Measurements from ENCODE around the gene EDEM3.
"Not testable (repeated sequence)": the region's sequence is repeated elsewhere in the genome, so short reads cannot be mapped to it uniquely, and the experiment has no call there.

EDEM3 gene

DNA sequence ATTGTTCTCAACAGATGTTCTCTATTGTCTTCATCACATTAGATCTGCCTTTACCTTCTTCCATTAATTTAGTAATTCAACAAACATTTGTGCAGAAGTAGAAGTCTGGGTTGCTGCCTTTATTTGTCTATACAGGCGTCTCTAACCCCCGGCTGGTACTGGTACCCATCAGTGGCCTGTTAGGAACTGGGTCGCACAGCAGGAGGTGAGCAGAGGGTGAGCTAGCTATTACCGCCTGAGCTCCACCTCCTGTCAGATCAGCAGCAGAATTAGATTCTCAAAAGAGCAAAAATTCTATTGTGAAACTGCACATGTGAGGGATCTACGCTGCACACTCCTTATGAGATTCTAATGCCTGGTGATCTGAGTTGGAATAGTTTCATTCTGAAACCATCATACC lies 12.9 kb upstream of the EDEM3 start:
- peak; percentile 51 for DNase-seq

DNA sequence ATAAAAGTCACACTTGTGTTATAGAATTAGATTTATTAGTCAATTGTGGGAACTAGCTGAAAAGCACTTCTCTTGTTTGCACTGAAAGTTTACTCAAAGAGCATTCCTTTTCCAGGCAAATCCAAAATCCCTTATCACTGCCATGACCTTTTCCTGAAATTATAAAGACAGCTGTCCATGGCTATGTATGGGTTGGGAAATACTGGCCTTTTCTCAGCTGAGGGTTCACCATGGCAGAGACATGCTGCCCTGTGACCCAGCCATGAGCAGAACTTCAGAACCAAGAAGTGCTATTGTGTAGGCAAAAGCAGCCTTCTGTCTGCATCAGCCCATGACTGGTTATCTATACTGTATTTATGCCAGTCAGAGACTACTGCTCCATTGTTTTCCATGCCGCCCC lies 9.8 kb upstream of the EDEM3 start:
- no peak for DNase-seq

DNA sequence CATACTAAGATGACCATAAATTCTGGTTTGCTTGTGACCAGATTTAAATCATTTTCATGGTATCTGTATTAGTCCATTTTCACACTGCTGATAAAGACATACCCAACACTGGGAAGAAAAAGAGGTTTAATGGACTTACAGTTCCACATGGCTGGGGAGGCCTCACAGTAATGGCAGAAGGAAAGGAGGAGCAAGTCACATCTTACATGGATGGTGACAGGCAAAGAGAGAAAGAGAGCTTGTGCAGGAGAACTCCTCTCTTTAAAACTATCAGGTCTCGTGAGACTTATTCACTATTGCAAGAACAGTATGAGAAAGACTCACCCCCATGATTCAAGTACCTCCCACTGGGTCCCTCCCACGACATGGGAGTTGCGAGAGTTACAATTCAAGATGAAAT lies 8.9 kb upstream of the EDEM3 start:
- DNase-seq, result not testable (repeated sequence)

DNA sequence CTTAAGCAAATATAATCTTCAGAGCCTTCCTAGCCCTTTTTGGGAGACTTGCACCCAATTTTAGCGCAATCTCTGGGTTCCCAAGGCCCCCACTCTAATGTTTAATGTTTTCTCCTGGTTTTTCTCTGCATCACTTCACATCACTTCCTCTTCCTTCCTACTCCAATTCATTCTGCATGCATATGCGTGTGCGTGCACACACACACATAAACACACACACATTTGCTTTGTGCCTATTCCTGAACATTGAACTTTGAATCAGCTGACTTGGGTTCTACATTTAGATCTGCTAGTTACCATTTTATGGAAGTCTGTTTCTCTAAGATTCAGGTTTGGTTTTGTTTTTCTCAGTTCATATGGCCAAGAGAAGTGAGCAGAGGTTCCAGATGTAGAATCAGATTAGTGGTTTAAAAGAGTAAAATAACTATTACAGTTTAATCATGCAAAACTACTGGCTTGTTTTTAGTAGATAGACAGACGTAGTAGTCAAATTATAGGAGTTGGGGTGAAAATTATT lies 7.4 kb upstream of the EDEM3 start:
- DNase-seq, result no peak

DNA sequence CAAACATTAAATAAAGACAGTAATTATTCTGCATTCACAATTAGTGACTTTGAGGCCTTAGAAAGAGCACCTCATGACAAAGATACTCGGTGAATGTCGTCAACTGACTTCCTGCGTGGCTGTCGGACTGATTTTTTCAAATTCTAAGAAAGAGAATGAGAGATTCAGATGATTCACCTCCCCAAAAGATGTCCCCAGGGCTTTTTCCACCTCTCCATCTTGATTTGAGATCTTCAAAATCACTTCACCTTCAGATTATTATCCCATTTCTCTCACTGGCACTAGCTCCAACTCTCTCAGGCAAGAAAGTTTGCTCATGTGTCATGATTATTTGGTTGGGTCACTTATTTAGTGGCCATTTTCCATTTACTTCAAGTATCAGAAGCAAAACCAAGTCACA lies 5.0 kb upstream of the EDEM3 start:
- DNase-seq, result no peak

DNA sequence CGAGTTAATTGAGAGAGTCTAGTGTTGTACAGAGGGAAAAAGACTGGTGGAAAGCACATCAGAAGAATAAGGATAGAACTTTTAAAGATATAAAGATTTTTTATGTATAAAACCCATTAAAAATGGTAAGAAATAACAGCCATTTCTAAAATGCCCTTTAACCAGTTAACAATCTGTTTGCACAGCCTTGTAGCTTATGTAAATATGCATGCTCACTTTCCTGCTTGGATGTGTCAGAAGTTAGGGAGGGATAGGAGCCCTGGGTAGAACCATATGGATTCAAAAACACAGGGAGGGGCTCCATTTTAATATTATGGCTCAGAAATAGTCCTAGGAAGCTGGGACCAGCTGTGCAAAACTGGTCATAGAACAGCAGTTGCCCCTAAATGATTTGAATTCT lies 4.5 kb upstream of the EDEM3 start:
- no peak for DNase-seq

DNA sequence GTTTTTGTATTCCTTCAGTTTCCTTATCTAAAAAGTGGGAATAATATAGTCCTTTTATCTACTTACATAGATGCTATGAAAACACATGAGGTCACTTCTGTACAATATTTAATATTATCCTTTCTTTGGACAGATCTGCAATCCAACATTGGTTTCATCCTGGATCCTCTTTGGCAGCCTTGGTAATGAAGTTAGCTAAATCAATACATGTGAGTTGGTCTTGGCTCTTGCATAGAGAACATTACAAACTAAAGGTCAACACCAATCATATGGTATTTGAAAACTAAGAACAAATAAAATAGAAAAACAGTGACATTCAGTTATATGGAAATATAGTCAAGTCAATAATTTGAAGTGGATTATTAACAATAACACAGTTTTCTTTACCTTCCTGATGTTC lies 3.2 kb upstream of the EDEM3 start:
- no peak for DNase-seq

DNA sequence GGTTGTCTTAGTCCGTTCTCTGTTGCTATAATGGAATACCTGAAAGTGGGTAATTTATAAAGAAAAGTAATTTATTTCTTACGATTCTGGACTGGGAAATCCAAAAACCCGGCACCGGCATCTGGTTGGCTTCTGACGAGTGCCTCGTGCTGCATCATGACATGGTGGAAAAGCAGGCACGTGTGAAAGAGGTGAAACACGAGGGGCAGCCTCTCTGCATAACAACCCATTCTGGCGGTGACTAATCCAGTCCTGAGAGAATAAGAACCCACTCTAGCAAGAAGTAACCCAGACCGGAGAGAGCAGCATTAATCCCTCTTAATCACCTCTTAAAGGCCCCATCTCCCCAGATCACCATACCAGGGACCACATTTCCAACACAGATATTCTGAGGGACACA lies 2.7 kb upstream of the EDEM3 start:
- DNase-seq, result no peak

DNA sequence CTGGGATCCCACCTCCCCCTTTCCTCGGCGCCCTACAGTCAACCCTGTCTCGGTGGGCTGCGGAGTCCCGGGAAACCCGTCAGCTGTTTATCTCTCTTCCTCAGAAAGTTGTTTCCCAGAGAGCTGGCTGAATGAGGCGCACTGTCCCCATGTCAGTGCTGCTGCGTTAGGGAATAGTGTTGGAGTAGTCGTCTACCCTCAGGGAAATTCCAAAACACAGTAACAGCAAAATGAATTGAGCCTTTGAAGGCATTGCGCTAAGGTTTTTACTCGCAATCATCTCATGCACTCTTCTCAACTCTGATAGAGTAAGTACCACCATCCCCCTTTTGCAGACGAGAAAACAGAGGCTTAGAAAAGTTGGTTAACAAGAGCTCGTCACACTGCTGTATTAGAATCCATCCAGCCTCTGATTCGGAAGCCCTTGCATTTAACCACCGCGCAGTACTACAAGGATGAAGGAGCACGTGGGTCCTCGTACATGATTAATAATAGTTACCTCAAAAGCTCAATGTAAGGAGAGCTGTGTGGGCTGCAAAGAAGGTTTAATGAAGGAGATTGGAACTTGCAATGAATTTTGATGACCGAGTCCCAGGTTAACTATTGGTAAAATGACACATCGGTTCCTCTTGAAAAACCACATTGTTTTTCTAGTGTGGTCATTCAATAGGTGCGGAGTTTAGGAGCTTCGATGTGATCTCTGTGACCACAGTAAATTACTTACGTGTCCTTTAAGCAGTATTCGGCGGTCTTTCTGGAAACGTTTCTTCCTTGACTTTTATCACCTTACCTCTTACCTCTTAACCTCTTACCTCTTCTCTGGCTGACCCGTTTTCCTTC lies 788 bp upstream of the EDEM3 start:
- no peak for DNase-seq

DNA sequence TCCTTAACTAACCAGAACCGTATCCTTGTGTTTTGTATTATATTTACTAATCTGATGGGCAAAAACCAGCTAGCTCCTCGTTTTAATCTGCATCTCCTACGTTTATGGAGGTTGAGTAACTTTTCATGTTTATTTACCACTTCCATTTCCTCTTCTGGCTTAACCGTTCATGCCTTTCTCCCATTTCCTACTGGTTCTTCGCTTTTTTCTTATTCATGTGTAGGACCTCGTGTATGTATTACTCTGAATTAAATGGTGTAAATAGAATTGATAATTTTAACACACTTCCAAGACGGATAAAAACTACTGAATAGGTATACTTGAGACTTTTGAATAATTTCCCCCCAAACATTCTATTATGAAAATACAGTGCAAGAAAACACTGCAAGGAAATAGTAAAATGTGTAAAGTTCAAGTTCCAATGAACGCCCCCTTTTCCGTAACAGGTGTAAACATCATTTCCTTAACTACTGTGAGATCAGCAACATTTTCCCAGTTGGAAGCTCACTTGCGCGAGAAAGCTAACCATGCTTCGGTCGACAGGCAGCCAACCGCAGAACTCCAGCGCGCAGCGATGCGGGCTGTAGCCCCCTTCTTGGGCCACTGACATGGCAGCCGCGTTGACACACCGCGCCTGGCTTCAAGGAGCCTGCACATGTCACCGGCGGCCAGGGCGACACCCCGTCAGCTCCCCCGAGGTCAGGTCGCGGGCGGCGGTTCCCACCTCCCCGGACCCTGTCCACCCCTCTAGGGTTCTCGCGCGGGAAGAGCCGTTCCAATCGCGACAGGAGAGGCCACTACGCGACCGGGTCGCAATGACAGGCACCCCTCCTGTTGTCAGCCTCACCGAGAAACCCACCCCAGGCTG lies 816 bp downstream of the EDEM3 start:
- DNase-seq, result peak; percentile 83

DNA sequence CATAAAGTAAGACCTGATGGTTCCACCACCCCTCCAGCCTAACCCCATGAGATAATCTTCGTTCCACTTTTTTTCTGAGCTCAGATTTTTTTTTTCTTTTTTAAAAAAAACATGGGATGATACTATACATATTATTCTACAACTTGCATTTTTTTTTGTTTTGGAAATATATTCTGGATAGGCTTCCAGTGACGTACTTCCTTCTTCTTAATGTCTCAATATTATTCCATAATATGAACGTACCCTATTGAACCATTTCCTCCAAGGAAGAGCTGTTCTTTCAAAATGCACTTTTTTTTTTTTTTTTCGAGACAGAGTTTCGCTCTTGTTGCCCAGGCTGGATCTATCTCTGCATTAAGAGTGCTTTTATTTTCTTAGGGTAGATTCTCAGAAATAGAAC lies 1.5 kb downstream of the EDEM3 start:
- DNase-seq, result no peak

DNA sequence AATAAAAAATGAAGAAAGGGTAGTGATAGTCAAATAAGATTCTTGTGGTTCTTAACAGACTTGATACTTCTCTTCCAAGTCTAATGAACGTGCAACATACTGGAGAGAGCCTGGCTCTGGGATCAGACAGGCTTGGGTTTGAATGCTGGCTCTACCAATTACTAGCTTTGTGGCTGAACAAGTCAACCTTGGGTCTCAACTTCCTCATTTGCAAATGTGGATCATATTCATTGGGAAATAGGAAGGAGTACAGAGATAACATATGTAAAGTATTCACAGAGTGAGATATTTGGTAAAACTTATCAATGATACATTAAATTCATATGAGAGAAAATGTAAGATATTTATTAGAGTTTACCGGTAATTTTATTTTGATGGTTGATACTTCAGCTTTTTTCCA lies 2.0 kb downstream of the EDEM3 start:
- DNase-seq, result no peak

DNA sequence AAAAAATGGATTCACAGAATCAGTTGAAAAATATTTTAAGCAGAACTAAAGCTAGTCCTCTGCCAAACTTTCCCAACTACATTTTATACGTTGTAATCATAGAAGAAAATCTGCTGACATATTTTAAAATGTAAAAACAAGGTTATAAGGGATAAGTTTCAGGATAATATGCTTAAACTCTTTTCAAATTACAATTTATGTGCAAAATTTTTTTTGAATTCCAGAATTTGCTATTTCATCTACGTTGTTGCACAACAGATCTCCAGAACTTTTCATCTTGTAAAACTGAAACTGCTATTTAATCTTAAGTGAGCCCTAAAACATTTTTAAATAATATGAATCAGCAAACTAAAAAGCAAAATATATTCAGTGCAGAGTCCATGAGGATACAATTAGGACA lies 5.9 kb downstream of the EDEM3 start:
- DNase-seq, result no peak

DNA sequence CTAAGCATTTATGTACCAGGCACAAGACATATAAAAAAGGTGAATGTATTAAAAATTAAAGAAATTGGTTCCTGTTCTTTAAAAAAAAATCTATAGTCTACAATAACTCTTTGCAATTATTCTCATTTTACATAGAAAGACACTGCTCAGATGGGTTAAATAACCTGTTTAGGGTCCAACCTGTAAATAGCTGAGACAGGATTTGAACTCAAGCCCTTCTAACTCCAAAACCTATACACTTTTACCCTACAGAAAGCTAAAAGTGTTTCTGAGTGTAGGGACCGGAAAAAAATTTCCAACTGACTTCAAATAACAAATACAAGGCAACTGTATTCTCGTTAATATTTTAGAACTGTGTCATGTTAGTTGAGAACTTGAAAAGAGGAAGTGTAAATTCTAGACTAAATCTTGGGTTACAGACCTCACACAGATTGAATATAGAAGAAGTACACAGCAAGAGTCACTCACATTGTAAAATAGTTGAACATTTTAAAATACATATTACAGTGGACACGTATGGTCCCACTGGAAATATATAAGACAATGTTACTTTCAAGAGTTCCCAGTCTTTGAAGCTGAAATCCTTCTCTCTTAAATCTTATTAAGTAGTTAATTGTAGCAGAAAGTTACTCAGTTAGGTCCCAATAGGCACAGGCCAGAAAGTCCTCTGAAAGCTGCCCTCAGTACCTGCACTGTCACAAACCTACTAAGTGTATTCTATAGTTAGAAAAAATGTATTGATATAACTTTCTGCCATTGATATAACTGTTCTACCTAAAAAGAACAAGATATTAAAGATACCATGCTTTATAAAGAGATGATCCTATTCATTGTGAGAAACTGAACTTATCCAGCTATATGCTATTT lies 7.3 kb downstream of the EDEM3 start:
- no peak for DNase-seq

DNA sequence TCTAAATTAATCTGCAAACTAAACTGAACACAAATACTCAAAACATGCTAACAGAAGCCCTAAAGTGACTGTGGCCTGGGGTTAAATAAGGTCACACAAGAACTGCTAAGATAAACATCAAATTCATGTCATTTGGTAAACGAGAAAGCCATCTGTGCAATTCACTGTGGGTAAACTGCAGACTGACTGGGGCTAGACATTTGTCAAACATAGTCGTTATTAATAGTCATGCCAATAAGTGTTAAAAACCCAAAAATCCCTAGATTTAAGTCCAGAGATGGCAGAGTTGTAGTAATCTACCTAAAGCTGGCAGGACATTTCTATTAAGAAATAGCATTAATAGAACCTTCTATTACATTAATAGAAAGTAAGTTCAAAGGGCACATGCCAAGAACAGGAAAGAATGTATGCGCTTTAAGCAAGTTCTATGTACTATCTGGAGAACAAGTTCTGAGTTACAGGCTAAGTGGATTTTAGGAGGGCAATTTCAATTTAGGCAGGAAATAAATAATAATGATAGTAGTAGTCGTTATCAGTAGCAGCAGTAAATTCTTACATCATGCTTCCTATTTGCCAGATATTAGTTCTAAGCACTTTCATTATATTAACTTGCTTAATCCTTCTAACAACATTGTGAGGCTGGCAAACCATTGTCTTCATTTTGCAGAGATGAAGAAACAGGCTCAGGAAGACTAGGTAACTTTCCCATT lies 8.6 kb downstream of the EDEM3 start:
- no peak for DNase-seq

DNA sequence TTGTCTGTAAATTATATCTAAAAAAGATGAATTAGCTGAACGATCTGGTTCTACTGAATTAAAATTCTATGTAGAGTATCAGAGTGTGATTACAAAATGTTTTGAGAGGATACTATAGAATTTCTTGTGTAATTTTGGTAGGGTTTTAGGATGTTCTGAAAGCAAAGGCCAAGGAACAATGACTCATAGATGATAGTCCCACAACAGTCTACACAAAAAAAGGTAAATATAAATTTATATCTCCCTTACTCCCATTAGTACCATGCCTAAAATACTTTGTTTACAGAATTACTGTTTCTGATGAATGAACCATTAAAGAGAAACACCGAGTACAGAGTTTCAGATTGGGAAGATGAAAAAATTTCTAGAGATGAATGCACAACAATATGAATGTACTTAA lies 9.5 kb downstream of the EDEM3 start:
- no peak for DNase-seq

DNA sequence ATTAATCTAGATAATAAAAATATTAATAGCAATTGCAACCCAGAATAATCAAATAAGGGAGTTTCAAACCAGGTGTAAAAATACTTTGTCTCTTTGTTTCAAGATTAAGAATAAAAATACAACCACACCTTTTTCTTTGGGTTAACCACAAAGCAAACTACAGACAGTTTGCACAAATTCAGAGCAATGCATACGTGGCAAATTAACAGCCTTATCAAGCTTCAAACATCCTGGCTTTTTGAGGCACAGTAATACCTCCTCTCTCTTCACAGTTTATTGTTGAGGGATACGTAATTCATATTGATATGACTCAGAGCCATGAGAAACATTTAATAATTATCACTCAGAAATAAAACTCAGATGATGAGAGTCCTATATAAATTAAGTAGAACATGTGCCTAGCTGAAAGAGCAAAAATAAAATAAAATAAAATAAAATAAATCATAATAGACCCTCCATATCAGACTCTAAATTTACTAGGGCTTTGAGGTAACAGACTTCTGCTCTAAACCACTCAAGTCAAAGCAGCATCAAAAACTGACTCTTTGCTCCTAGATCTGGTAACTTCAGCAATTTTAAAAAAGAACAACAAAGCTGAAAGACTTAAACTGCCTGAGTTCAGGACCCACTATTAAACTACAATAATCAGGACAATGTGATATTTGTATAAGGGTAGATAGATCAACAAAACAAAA lies 11.4 kb downstream of the EDEM3 start:
- no peak for DNase-seq

DNA sequence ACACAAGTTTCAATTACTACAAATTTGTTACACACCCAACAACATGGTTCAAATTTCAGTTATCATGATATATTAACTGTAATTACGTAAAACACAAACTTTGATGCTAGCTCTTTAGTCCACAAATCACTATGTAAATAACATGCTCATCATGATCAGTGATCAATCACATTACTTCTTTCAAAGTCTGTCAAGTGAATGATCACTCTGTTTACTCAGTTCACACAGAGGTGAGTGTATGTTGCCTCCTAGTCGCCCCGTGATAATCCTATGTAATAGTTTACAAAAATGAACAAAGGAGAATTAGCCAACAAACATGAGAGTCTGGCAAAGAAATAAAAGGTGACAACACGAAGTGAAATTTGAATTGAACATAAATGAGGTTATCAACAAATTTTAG lies 14.3 kb downstream of the EDEM3 start:
- DNase-seq, result no peak

DNA sequence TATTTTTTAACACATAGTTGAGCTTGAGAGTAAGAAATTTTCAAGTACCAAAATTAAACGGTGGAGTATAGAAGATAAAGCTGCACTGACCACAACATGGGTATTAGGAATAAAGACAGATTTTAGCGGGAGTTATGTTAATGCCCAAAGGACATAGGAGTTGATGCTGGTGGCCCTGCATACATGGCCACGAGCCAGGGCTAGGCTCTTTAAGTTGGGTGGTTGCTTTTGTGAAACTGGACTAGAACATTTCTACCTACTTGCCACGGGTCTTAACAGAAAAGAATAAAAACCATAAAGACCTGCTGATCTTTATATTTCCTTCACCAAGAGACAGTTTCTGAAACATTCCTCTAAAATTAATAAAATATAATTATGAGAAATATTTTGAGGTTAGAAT lies 14.9 kb downstream of the EDEM3 start:
- DNase-seq, result no peak

DNA sequence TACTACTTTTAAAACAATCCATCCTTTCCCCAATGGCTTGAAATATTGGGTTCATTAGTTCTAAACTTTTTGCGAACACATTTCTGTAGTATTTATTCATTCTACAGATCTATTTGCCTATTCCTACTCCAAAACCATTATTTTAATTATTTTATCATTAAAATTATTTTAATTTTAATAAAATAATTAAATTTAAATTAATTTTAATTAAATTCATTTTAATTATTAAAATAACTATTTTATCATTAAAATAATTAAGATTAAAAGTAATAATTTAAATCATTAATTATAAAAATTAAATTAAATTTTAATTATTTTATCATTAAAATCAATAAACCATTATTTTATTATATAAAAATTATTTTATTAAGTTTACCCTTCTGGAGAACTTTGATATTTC lies 15.6 kb downstream of the EDEM3 start:
- no peak for DNase-seq

DNA sequence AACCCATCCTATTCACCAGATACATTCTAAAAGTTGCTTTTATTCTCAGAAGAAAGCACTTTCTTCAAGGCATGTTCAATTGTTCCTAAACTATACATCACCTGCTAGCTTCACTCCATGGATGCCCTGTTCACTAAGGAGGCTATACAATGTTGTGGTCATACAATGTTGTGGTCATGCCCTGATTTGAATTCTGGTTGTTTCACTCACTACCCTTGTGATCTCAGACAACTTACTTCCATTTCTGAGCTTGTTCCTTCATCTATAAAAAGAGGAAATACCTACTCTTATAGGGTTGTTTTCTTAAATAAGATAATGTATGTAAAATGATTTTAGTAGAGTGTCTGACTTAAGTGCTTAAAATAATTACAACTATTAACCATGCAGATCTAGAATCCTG lies 19.7 kb downstream of the EDEM3 start:
- no peak for DNase-seq

DNA sequence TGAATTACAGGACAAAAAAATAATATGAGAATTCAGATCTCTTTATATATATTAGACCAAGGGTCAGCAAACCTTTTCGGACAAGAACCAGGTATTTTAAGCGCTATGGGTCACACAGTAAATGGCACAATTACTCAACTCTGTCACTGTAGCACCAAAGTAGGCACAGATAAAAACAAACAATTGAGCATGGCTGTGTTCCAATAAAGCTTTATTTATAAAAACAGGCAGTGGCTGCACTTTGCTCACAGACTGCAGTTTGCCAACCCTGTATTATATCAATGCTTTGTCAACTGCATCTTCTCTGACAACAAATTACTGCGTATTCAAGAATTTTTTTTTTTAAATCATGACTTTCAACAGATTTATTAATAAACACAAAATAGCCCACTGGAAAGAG lies 29.8 kb downstream of the EDEM3 start:
- DNase-seq, result no peak

Measured in eye (tissue), 1 donor.